Endothelial cell (in vitro differentiated cells): ENCODE results near the gene RAD51B. TPM values are rescaled to one million over a fixed set of nuclear protein-coding genes. Genes with fewer than 3 reads are reported as not detected.

Source experiments
- DNase-seq: peaks from one replicate; pipeline ENCODE4 v3.0.0; 2021; ENCODE audit warnings: low spot score
- H3K27ac Mint-ChIP-seq: one replicate; pipeline ENCODE4 v1.8.0; 2021; ENCODE audit warnings: mixed read lengths, inconsistent platforms; ENCODE audit not compliant: unreplicated experiment
- H3K27me3 Mint-ChIP-seq: one replicate; pipeline ENCODE4 v1.8.0; 2021; ENCODE audit warnings: mild to moderate bottlenecking, moderate library complexity, mixed read lengths, inconsistent platforms; ENCODE audit not compliant: unreplicated experiment
- H3K36me3 Mint-ChIP-seq: one replicate; pipeline ENCODE4 v1.8.0; 2021; ENCODE audit warnings: mild to moderate bottlenecking, low read depth, mixed read lengths, inconsistent platforms; ENCODE audit not compliant: unreplicated experiment
- H3K4me1 Mint-ChIP-seq: one replicate; pipeline ENCODE4 v1.8.0; 2021; ENCODE audit warnings: mild to moderate bottlenecking, mixed read lengths, inconsistent platforms; ENCODE audit not compliant: unreplicated experiment
- H3K4me3 Mint-ChIP-seq: one replicate; pipeline ENCODE4 v1.8.0; 2021; ENCODE audit warnings: mild to moderate bottlenecking, mixed read lengths, inconsistent platforms; ENCODE audit not compliant: unreplicated experiment
- H3K9me3 Mint-ChIP-seq: one replicate; pipeline ENCODE4 v1.8.0; 2021; ENCODE audit warnings: mixed read lengths, inconsistent platforms; ENCODE audit not compliant: unreplicated experiment
- total RNA-seq: library from RNA; stranded (reverse); fragmentation: NEBNext Ultra II Directional; extraction: Animal tissue kit (Norgen Biotek cat#: 25700); gene quantifications from one replicate; pipeline ENCODE4 v1.2.1, GENCODE V29; 2021; ENCODE audit not compliant: unreplicated experiment
- TF ChIP-seq, protein P1 (sequence below): fragments of 200-600 bp; sonication (generic); IDR thresholded peaks from one replicate; pipeline ENCODE4 v1.5.0; 2021; ENCODE audit warnings: antibody characterized with exemption; ENCODE audit not compliant: unreplicated experiment

Gene RAD51B
- total RNA-seq, 1 donor from 2014 or later, result 23.5 TPM

DNA sequence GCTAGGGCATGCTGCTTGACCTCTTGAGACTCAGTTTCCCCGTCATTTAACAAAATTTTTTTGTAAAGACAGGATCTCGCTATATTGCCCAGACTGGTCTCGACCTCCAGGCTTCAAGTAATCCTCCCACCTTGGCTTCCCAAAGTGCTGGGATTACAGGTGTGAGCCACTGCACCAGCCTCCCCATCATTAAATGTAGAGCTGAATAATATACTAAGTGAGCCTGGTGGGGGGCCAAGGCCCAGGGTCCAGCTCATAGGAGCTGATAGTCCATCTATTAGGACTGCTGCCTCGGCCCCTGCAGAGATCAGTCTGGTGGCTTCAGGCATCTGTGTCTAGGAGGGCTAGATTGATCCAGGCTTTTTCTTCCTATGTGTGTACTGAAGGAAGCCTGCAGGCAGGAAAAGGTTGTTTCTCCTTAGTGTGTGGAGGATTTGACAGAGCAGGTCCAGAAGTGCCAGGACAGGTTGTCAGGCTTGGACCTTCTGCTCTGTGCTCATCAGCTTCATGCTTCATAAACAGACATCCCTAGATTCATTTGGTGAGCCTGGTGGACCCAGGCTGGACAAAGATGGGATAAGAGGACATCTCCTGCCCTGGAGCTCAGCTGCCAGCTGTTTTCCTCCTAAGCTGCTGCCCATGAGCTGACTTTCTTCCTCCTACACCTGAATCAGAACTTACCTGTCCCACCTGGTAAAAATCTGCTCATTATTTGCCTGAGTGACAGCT is 837.9 kb downstream of the RAD51B start:
- TF ChIP-seq, protein P1, sequence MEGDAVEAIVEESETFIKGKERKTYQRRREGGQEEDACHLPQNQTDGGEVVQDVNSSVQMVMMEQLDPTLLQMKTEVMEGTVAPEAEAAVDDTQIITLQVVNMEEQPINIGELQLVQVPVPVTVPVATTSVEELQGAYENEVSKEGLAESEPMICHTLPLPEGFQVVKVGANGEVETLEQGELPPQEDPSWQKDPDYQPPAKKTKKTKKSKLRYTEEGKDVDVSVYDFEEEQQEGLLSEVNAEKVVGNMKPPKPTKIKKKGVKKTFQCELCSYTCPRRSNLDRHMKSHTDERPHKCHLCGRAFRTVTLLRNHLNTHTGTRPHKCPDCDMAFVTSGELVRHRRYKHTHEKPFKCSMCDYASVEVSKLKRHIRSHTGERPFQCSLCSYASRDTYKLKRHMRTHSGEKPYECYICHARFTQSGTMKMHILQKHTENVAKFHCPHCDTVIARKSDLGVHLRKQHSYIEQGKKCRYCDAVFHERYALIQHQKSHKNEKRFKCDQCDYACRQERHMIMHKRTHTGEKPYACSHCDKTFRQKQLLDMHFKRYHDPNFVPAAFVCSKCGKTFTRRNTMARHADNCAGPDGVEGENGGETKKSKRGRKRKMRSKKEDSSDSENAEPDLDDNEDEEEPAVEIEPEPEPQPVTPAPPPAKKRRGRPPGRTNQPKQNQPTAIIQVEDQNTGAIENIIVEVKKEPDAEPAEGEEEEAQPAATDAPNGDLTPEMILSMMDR, result no peak
- no peaks in the 10 kb centered on the region for H3K9me3 Mint-ChIP-seq
- peaks cover 15% of the 10 kb centered on the region for H3K36me3 Mint-ChIP-seq
- H3K27me3 Mint-ChIP-seq, result peaks cover 12% of the 10 kb centered on the region
- no peak overlapping the region for H3K27ac Mint-ChIP-seq
- no peak overlapping the region for H3K4me3 Mint-ChIP-seq
- no peak for DNase-seq
- H3K4me1 Mint-ChIP-seq, result peaks cover 17% of the 10 kb centered on the region

DNA sequence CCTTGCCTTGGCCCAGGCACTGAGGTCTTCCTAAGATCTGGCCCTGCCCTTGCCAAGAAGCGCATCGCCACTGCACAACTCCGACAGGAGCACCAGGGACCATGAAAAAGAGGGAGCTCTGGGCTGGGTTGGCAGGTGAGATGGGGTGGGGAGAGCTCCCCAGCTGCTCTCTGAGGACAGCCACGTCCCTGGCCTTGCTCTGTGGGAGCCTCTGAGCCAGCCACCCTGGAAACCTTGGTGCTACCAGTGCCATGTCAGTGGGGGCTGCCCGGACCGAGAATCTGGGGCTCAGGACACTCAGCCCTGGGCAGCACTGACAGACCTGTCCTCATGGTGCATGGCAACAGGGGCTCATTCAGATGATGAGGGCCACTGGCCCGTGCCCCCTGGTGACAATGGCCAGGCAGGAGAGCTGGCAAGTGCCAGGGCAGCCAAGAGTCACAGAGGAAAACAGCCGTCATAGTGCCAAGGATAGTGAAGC is 838.5 kb downstream of the RAD51B start:
- Mint-ChIP-seq H3K27ac (no peak overlapping the region), H3K4me1 (peaks cover 15% of the 10 kb centered on the region), H3K4me3 (no peak overlapping the region), H3K9me3 (no peaks in the 10 kb centered on the region), H3K27me3 (peaks cover 12% of the 10 kb centered on the region), H3K36me3 (peaks cover 15% of the 10 kb centered on the region)
- TF ChIP-seq, protein P1, result no peak
- no peak for DNase-seq

DNA sequence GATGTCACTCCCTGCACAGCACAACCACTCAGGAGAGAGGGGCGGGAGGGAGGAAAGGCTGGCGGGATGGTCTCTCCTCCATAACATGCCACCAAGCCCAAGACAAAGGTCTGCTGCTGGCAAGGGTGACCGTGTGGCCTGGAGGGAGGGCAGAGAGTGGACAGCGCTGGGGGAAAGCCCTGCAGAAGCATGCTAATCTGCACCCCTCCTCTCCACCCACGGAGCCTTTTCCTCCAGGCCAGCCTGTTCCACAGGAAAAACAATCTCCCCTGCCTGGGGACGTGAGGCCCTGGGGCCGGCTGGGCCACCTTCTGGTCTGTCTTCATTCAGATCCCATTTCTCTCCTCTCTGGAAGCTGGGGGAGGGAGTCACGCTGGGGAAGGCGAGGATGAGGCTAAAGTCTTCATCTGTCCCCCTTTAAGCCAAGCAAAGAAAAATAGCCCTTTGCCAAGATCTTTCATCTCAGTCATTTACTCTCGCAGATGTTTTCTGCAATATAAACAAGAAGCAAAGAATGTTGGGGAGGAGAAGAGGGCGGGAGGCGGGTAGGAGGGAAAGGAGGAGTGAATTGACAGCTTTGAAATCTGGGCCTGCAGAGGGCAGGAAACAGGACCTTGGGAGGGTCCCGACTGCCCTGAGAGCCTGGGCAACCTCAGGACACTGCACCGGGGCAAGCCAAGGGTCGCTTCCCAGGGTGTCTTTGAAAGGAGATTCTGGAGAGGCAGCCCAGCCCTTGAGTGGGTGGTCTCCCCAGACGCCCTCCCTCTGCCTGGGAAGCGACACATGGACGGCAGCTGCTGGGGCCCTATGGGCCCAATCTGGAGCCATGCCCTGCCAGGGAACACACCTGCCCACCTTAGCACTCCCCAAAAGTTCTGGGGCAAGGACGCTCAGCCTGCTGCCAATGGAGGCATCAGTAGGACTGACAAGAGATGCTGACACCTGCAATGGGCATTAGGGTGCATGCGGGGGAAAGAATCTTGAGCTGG is 839.7 kb downstream of the RAD51B start:
- Mint-ChIP-seq H3K4me1 (peaks cover 15% of the 10 kb centered on the region), H3K9me3 (no peaks in the 10 kb centered on the region), H3K27me3 (peaks cover 12% of the 10 kb centered on the region), H3K4me3 (peak overlapping the region; percentile 37), H3K36me3 (peaks cover 10% of the 10 kb centered on the region), H3K27ac (no peak overlapping the region)
- TF ChIP-seq, protein P1, result no peak
- no peak for DNase-seq

DNA sequence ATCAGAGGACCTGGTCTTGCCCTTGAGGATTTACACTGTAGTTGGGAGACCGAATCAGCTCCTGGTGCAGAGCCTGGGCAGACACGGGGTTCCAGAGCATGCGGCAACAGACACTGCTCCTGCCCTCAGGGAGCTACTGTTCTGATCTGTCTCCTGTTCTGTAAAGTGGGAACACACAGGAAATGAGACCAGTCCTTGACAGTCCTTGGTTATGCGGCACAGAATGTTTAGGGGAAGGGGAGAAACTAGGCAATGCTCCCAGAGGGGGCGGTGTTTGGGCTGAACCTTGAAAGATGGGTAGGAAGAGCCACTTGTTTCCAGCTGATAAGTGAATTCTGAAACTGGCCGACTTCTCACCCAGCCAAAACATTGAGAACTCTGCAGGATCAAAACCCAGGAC is 840.9 kb downstream of the RAD51B start:
- Mint-ChIP-seq H3K9me3 (no peaks in the 10 kb centered on the region), H3K36me3 (peaks cover 10% of the 10 kb centered on the region), H3K4me1 (peaks cover 15% of the 10 kb centered on the region), H3K4me3 (no peak overlapping the region), H3K27ac (no peak overlapping the region), H3K27me3 (peaks cover 7% of the 10 kb centered on the region)
- DNase-seq, result no peak
- TF ChIP-seq, protein P1, result no peak
